GM19467 (cell line): ENCODE data around the gene STX8.
"Not testable (repeated sequence)": the region's sequence is repeated elsewhere in the genome, so short reads cannot be mapped to it uniquely, and the experiment has no call there.

Experiments
- ATAC-seq: cut with Tn5 transposase; IDR thresholded peaks from one replicate; pipeline ENCODE4 v1.9.1; 2021; ENCODE audit warnings: mild to moderate bottlenecking, moderate library complexity; ENCODE audit not compliant: unreplicated experiment

STX8 gene

GRCh38 chr17:9557161-9557755 is 18.4 kb downstream of the STX8 start:
- ATAC-seq, result no peak

GRCh38 chr17:9554715-9555114 is 20.9 kb downstream of the STX8 start:
- not testable (repeated sequence) for ATAC-seq

- no peak for ATAC-seq
Observed at GRCh38 chr17:9553596-9553995, 22.0 kb downstream of the STX8 start.

GRCh38 chr17:9553181-9553580 is 22.4 kb downstream of the STX8 start:
- no peak for ATAC-seq

GRCh38 chr17:9549215-9549614 is 26.4 kb downstream of the STX8 start:
- ATAC-seq, result no peak

- ATAC-seq, result no peak
Observed at GRCh38 chr17:9544221-9544620, 31.4 kb downstream of the STX8 start.

GRCh38 chr17:9541718-9542117 is 33.9 kb downstream of the STX8 start:
- ATAC-seq, result no peak

GRCh38 chr17:9538626-9539025 is 37.0 kb downstream of the STX8 start:
- no peak for ATAC-seq

GRCh38 chr17:9537177-9537776 is 38.3 kb downstream of the STX8 start:
- ATAC-seq, result no peak

- ATAC-seq, result no peak
Observed at GRCh38 chr17:9536061-9536460, 39.6 kb downstream of the STX8 start.

- no peak for ATAC-seq
Observed at GRCh38 chr17:9533441-9533840, 42.2 kb downstream of the STX8 start.

- no peak for ATAC-seq
Observed at GRCh38 chr17:9532715-9533114, 42.9 kb downstream of the STX8 start.

- ATAC-seq, result no peak
Observed at GRCh38 chr17:9531034-9531433, 44.6 kb downstream of the STX8 start.

GRCh38 chr17:9529033-9529700 is 46.5 kb downstream of the STX8 start:
- ATAC-seq, result no peak

GRCh38 chr17:9527788-9528187 is 47.8 kb downstream of the STX8 start:
- ATAC-seq, result no peak

GRCh38 chr17:9522074-9522473 is 53.5 kb downstream of the STX8 start:
- no peak for ATAC-seq

GRCh38 chr17:9521062-9521461 is 54.6 kb downstream of the STX8 start:
- ATAC-seq, result no peak

- ATAC-seq, result no peak
Observed at GRCh38 chr17:9520649-9521048, 55.0 kb downstream of the STX8 start.

GRCh38 chr17:9519583-9520272 is 55.9 kb downstream of the STX8 start:
- ATAC-seq, result no peak

GRCh38 chr17:9517396-9517795 is 58.2 kb downstream of the STX8 start:
- no peak for ATAC-seq

GRCh38 chr17:9513266-9513665 is 62.4 kb downstream of the STX8 start:
- ATAC-seq, result no peak
